Right lobe of liver (tissue), 4 donors: ENCODE data around the gene CELA2A.

Source experiments
- CTCF ChIP-seq, 4 donors: fragments of 200-600 bp in 3 of 4; fragments of 450-650 bp in 1 of 4; IDR thresholded peaks; one replicate each; pipeline versions ENCODE4 v1.5.1 to v1.8.0; 2016 to 2022; ENCODE audit warnings: antibody characterized with exemption in 4 of 4, mild to moderate bottlenecking in 2 of 4
- POLR2A ChIP-seq: fragments of 450-650 bp; IDR thresholded peaks from one replicate; pipeline ENCODE4 v1.6.1; 2017; ENCODE audit warnings: antibody characterized with exemption, mild to moderate bottlenecking
- donor health status: DM: no; HTN: no; CAD: no.
- donor health status: DM: no; HTN: no; CAD: no.
- donor health status: DM: no; HTN: yes; CAD: no.

- TF ChIP-seq CTCF (IDR thresholded peaks at IDR 0.05): no peak
- no peak for TF ChIP-seq POLR2A
These were observed 1.1 kb downstream of the CELA2A start for GRCh38 chr1:15457585-15457984.
